ENCODE results near the gene GPC6.

GPC6 gene

DNA sequence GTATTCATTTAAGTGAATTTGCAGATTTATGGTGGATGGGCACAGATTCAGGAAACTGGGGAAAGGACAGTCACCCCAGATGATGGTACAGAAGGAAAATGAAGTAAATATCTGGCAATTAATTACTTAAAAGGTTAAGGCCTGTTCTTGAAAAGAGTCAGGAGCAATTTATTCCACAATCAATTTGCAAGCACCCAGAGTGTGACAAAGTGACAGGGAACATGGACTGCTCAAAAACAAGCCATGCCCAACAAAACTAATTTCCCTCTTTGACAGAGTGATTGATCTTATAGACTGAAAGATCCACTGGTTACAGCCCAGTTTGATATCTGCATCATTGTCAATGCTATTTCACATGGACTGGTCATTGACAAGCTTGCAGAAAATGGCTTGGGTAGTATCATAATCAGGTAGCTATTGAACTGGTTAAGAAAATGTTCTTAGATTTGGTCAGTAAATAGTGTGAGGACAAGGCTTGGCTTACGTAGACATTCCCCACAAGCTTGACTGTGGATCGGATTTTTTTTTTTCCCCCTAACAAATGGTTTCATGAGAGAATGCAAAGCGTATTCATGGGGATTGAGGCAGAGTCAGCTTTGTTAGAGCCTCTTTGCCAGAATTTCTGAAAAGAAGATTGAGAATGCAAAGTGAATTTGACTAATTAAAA lies 584.6 kb downstream of the GPC6 start:
- ChIA-PET CTCF (no interaction called here), POLR2A (no interaction called here)
- H3K4me3 ChIP-seq (ENCODE audit: low read depth, low read length): no peak overlapping the region
- no peak for DNase-seq (ENCODE audit: low read depth, low spot score)
- TF ChIP-seq, protein P1, sequence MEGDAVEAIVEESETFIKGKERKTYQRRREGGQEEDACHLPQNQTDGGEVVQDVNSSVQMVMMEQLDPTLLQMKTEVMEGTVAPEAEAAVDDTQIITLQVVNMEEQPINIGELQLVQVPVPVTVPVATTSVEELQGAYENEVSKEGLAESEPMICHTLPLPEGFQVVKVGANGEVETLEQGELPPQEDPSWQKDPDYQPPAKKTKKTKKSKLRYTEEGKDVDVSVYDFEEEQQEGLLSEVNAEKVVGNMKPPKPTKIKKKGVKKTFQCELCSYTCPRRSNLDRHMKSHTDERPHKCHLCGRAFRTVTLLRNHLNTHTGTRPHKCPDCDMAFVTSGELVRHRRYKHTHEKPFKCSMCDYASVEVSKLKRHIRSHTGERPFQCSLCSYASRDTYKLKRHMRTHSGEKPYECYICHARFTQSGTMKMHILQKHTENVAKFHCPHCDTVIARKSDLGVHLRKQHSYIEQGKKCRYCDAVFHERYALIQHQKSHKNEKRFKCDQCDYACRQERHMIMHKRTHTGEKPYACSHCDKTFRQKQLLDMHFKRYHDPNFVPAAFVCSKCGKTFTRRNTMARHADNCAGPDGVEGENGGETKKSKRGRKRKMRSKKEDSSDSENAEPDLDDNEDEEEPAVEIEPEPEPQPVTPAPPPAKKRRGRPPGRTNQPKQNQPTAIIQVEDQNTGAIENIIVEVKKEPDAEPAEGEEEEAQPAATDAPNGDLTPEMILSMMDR (IDR thresholded peaks at IDR 0.05; ENCODE audit: insufficient read depth, low read length, missing control alignments): no peak

GRCh38 chr13:93811738-93812112 lies 585.1 kb downstream of the GPC6 start:
- H3K4me3 ChIP-seq (ENCODE audit: low read depth, low read length): no peak overlapping the region
- TF ChIP-seq, protein P1 (IDR thresholded peaks at IDR 0.05; ENCODE audit: insufficient read depth, low read length, missing control alignments): no peak
- no peak for DNase-seq (ENCODE audit: low read depth, low spot score)
- ChIA-PET CTCF (no interaction called here), POLR2A (no interaction called here)

- no peak for DNase-seq (ENCODE audit: low read depth, low spot score)
- ChIA-PET POLR2A (no interaction called here), CTCF (no interaction called here)
- TF ChIP-seq, protein P1 (IDR thresholded peaks at IDR 0.05; ENCODE audit: insufficient read depth, low read length, missing control alignments): no peak
- H3K4me3 ChIP-seq (ENCODE audit: low read depth, low read length): no peak overlapping the region
Measured at GRCh38 chr13:93814658-93815057, 588.1 kb downstream of the GPC6 start.

DNA sequence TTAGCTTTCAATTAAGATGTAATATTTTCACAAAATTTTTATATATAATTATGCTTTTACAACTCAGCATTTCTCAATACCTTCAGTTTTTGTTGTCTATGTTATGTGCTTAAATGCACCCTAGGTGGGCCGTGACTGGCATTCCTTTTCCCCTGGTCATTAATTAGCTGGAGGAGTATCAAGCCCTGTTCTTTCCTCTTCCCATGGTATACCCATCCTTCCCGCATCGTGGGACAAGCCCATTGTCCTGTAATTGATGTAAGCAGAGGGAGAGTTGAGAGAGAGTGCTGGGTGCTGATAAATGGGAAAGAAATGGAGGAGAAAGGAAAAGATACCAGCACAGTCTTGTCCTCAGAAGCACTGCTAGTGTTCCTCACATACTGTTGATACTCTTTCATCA lies 591.7 kb downstream of the GPC6 start:
- ChIA-PET CTCF (no interaction called here), POLR2A (no interaction called here)
- H3K4me3 ChIP-seq (ENCODE audit: low read depth, low read length): no peak overlapping the region
- TF ChIP-seq, protein P1 (IDR thresholded peaks at IDR 0.05; ENCODE audit: insufficient read depth, low read length, missing control alignments): no peak
- no peak for DNase-seq (ENCODE audit: low read depth, low spot score)

DNA sequence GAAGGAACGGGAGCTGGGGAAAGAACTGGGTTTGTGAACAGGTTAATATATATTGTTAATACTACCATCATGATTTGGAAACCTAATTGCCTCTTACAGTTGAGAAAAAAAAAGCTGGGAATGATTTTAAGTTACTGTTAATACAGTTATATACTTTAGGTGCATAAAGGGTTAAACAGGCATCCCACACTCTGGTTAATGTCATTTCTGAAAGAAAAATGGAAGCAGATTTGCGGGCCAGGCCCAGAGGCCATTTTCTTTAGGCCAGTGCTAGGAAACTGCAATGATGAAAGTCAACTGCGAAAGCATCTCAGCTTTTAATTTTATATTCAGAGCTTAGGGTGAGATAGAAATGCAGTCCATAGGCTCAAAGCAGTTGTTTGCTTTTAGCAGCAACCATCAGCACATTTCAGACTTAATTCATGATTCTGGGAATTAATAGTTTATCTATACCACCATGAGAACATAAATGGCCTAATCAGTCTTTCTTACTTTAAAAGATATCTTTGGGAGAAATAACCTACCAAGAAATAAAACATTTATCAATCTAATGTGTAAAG lies 592.8 kb downstream of the GPC6 start:
- TF ChIP-seq, protein P1 (IDR thresholded peaks at IDR 0.05; ENCODE audit: insufficient read depth, low read length, missing control alignments): no peak
- no peak overlapping the region for H3K4me3 ChIP-seq (ENCODE audit: low read depth, low read length)
- DNase-seq (ENCODE audit: low read depth, low spot score): no peak
- CTCF ChIA-PET: no interaction called here
- POLR2A ChIA-PET: no interaction called here

GRCh38 chr13:93824286-93824685 lies 597.7 kb downstream of the GPC6 start:
- DNase-seq (ENCODE audit: low read depth, low spot score): no peak
- ChIA-PET POLR2A (no interaction called here), CTCF (no interaction called here)
- TF ChIP-seq, protein P1 (IDR thresholded peaks at IDR 0.05; ENCODE audit: insufficient read depth, low read length, missing control alignments): no peak
- no peak overlapping the region for H3K4me3 ChIP-seq (ENCODE audit: low read depth, low read length)

All from AG04449 (cell line).